GM12872 (cell line): ENCODE measurements around the gene ZMYM3.

Experiments used
- TF ChIP-seq, protein P1 (sequence below): IDR thresholded peaks from 3 replicates; pipeline ENCODE4 v1.5.1; 2011; ENCODE audit warnings: low read depth, mild to moderate bottlenecking, low read length, moderate library complexity; ENCODE audit not compliant: insufficient read depth

The ZMYM3 gene

DNA sequence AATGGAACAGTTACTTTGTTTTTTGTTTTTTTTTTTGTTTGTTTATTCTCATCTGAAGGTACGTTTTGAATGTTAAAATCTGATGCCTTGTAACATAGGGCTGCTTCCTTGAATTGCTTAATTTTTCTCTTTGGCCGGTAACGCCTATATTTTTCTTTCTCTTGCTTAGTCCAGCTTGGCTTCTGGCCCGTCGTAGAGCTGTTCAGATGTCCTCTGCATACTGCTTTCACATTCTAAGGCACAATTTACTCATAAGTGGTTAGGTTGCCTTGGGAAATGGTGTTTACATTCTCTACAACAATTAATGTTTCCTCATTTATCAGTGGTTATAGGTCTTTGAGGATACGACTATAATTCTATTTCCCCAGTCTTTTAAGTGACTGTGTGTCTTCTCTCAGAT is 37.4 kb upstream of the ZMYM3 start:
- TF ChIP-seq, protein P1, sequence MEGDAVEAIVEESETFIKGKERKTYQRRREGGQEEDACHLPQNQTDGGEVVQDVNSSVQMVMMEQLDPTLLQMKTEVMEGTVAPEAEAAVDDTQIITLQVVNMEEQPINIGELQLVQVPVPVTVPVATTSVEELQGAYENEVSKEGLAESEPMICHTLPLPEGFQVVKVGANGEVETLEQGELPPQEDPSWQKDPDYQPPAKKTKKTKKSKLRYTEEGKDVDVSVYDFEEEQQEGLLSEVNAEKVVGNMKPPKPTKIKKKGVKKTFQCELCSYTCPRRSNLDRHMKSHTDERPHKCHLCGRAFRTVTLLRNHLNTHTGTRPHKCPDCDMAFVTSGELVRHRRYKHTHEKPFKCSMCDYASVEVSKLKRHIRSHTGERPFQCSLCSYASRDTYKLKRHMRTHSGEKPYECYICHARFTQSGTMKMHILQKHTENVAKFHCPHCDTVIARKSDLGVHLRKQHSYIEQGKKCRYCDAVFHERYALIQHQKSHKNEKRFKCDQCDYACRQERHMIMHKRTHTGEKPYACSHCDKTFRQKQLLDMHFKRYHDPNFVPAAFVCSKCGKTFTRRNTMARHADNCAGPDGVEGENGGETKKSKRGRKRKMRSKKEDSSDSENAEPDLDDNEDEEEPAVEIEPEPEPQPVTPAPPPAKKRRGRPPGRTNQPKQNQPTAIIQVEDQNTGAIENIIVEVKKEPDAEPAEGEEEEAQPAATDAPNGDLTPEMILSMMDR: no peak

DNA sequence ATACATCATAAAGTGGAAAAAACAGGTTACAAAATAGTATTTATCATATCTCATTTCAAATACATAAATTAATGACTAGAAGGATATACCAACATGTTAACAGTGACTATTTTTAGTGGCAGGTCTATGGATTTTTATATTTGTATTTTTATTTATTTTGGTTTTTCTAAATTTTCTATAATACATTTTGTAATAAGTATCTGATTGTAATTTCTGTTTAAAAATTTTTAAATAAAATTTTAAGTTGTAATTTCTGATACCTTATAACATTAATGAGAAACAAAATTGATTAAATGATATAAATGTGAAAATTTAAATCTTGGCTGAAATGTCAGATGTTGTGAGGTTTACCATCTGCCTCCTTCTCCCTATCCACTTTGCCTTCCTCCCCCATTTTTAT is 32.0 kb upstream of the ZMYM3 start:
- TF ChIP-seq, protein P1: no peak

GRCh38 chrX:71283403-71284143 is 29.6 kb upstream of the ZMYM3 start, which contains the start of gene NONO:
Gene NONO (plus strand): TSS chrX:71283635. CDS start chrX:71290638, 7,003 bp downstream.
- TF ChIP-seq, protein P1: no peak; the same call in 2 of the 3 replicates

DNA sequence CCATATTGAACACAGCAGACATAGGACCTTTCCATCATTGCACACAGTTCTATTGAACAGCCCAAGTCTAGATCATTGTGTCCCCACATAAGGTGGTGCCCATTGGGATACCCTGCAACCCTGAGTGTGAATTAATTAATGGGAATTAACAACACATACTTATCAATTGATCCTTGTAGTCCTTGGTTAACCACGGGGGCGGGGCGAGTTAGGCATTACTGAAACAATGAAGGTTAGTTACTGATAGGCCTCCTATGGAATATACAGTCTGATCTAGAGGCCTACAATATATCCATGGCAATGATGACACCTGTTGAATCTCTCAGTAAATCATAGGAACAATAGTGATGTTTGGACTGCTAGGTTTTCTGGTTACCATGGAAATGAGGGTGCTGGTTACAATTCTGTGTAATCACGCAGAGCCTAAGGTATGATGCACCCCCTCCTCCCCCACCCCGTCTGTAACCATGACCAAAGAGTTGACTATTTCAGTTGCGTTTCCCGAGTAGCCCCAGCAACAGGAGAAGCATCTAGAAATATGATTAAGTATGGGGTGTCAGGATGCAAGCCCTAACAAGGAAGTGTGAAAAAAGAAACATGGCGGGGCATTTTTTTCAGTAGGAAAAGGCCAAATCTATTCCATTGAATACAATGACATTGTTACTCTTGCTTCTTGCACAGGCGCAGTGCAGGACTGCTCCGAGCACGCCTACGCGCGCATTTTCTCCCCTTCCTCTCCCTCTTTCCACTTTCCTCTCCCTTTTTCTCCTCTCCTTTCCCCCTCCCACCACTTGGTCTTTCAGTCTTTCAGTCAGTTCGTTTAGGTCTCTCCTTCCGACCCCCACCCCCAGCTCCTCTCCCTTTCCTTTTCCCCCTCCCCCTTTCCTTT is 28.8 kb upstream of the ZMYM3 start:
- TF ChIP-seq, protein P1: no peak

DNA sequence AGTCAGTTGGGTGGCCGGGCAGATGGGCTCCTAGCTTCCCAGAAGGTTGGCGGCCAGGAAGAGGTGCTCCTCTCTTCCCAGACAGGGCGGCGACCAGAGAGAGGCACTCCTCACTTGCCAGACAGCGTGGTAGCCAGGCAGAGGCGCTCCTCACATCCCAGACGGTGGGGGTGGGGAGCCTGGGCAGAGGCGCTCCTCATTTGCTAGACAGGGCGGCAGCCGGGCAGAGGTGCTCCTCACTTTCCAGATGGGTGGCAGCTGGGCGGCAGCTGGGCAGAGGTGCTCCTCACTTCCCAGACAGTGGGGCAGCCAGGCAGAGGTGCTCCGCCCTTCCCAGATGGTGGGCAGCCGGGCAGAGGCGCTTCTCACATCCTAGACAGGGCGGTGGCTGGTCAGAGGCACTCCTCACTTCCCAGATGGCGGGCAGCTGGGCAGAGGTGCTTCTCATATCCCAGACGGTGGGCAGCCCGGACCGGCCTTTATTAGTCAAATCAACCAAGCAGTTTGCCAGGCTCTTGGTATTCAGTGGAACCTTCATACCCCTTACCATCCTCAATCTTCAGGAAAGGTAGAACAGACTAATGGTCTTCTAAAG is 16.0 kb upstream of the ZMYM3 start:
- TF ChIP-seq, protein P1: no peak

- TF ChIP-seq, protein P1: no peak
Measured at GRCh38 chrX:71256856-71257255, 2.9 kb upstream of the ZMYM3 start.

- TF ChIP-seq, protein P1: no peak
Measured at GRCh38 chrX:71256051-71256450, 2.1 kb upstream of the ZMYM3 start.
